ENCODE results near the gene NAXE.

GRCh38 chr1:156553860-156554485 is 37.6 kb upstream of the NAXE start:
- TF ChIP-seq CTCF (IDR thresholded peaks at IDR 0.05; ENCODE audit: low read length) (no peak), EZH2 (optimal IDR thresholded peaks at IDR 0.05; ENCODE audit: low read depth, low read length) (no peak), EZH2phosphoT487 (IDR thresholded peaks at IDR 0.05; ENCODE audit: low read length) (no peak)

Measured in MM.1S (cell line).